OCI-LY1 (cell line): ENCODE measurements around the gene MYO5B.

Source experiments
- H2AFZ ChIP-seq: fragments of 200-600 bp; sonication (generic), shearing (Covaris generic); 2 replicates; pipeline ENCODE4 v1.6.0; 2014; ENCODE audit warnings: antibody characterized with exemption, mild to moderate bottlenecking, low read length
- H3F3A ChIP-seq: fragments of 200-600 bp; sonication (generic), shearing (Covaris generic); 2 replicates; pipeline ENCODE4 v1.6.0; 2014; ENCODE audit warnings: mild to moderate bottlenecking, antibody characterized with exemption, low read length, moderate library complexity; ENCODE audit not compliant: insufficient read depth
- H3K27ac ChIP-seq: fragments of 200-600 bp; sonication (generic); 2 replicates; pipeline ENCODE4 v1.5.1; 2014; ENCODE audit warnings: low read length, mixed run types, mild to moderate bottlenecking, low read depth; ENCODE audit not compliant: poor library complexity, severe bottlenecking
- H3K27me3 ChIP-seq: fragments of 200-600 bp; sonication (generic); 2 replicates; pipeline ENCODE4 v1.6.0; 2014; ENCODE audit warnings: antibody characterized with exemption, mild to moderate bottlenecking, low read length, moderate library complexity; ENCODE audit not compliant: insufficient read depth
- H3K36me3 ChIP-seq: fragments of 200-600 bp; sonication (generic); 2 replicates; pipeline ENCODE4 v1.6.1; 2014; ENCODE audit warnings: mild to moderate bottlenecking, antibody characterized with exemption, low read length, moderate library complexity, mixed read lengths; ENCODE audit not compliant: insufficient read depth
- H3K4me1 ChIP-seq: fragments of 200-600 bp; sonication (generic); 2 replicates; pipeline ENCODE4 v1.5.1; 2014; ENCODE audit warnings: mild to moderate bottlenecking, low read length, moderate library complexity; ENCODE audit not compliant: insufficient read depth, severe bottlenecking
- H3K4me2 ChIP-seq: fragments of 200-600 bp; sonication (generic), shearing (Covaris generic); 2 replicates; pipeline ENCODE4 v1.6.1; 2014; ENCODE audit warnings: low read length
- H3K4me3 ChIP-seq: fragments of 200-600 bp; sonication (generic); 2 replicates; pipeline ENCODE4 v1.5.1; 2014; ENCODE audit warnings: low read length, low read depth, mild to moderate bottlenecking, mixed read lengths; ENCODE audit not compliant: poor library complexity, severe bottlenecking
- H3K79me2 ChIP-seq: fragments of 200-600 bp; shearing (Covaris generic); 2 replicates; pipeline ENCODE4 v1.6.1; 2016; ENCODE audit warnings: mixed run types, low read length, mixed read lengths; ENCODE audit not compliant: insufficient read depth
- H3K9ac ChIP-seq: fragments of 200-600 bp; sonication (generic), shearing (Covaris generic); 2 replicates; pipeline ENCODE4 v1.6.1; 2014; ENCODE audit warnings: mild to moderate bottlenecking, low read length, mixed read lengths
- H3K9me2 ChIP-seq: fragments of 200-600 bp; sonication (generic), shearing (Covaris generic); 2 replicates; pipeline ENCODE4 v1.6.1; 2014; ENCODE audit warnings: low read depth, mild to moderate bottlenecking, low read length, mixed read lengths
- H3K9me3 ChIP-seq: fragments of 200-600 bp; shearing (Covaris generic); 2 replicates; pipeline ENCODE4 v1.6.1; 2014; ENCODE audit warnings: low read length, mixed read lengths
- H4K20me1 ChIP-seq: fragments of 200-600 bp; sonication (generic), shearing (Covaris generic); 2 replicates; pipeline ENCODE4 v1.6.0; 2016; ENCODE audit warnings: mild to moderate bottlenecking, low read length; ENCODE audit not compliant: insufficient read depth
- CTCF ChIP-seq: fragments of 200-600 bp; sonication (generic), shearing (Covaris generic); IDR thresholded peaks from 2 replicates; pipeline ENCODE4 v1.5.1; 2017; ENCODE audit warnings: mild to moderate bottlenecking, antibody characterized with exemption, low read length, moderate library complexity, mixed read lengths
- EZH2 ChIP-seq: fragments of 200-600 bp; sonication (generic), shearing (Covaris generic); IDR thresholded peaks from 2 replicates; pipeline ENCODE4 v1.8.0; 2017; ENCODE audit warnings: borderline replicate concordance, mixed run types, mild to moderate bottlenecking, antibody characterized with exemption, low read length, moderate library complexity, mixed read lengths

The MYO5B gene

GRCh38 chr18:49988101-49988500 is 206.8 kb downstream of the MYO5B start:
- H3K4me1 ChIP-seq: no peaks in the 10 kb centered on the region
- no peaks in the 10 kb centered on the region for H4K20me1 ChIP-seq
- no peak for TF ChIP-seq CTCF
- no peaks in the 10 kb centered on the region for H3K9me3 ChIP-seq
- H3F3A ChIP-seq: no peaks in the 10 kb centered on the region
- no peaks in the 10 kb centered on the region for H3K9me2 ChIP-seq
- H3K4me3 ChIP-seq: no peak overlapping the region
- no peak overlapping the region for H2AFZ ChIP-seq
- H3K27ac ChIP-seq: no peak overlapping the region
- H3K4me2 ChIP-seq: no peak overlapping the region
- H3K9ac ChIP-seq: no peak overlapping the region
- no peaks in the 10 kb centered on the region for H3K79me2 ChIP-seq
- H3K27me3 ChIP-seq: no peaks in the 10 kb centered on the region
- H3K36me3 ChIP-seq: no peaks in the 10 kb centered on the region

- H3K9ac ChIP-seq: no peak overlapping the region
- H3K79me2 ChIP-seq: no peaks in the 10 kb centered on the region
- no peak overlapping the region for H3K4me2 ChIP-seq
- no peaks in the 10 kb centered on the region for H3K4me1 ChIP-seq
- no peaks in the 10 kb centered on the region for H3K9me2 ChIP-seq
- H3F3A ChIP-seq: no peaks in the 10 kb centered on the region
- H2AFZ ChIP-seq: no peak overlapping the region
- H3K4me3 ChIP-seq: no peak overlapping the region
- no peaks in the 10 kb centered on the region for H3K27me3 ChIP-seq
- H4K20me1 ChIP-seq: no peaks in the 10 kb centered on the region
- no peaks in the 10 kb centered on the region for H3K36me3 ChIP-seq
- H3K27ac ChIP-seq: no peak overlapping the region
- H3K9me3 ChIP-seq: no peaks in the 10 kb centered on the region
- TF ChIP-seq CTCF (no peak), EZH2 (no peak)
Observed at GRCh38 chr18:49985236-49985635, 209.7 kb downstream of the MYO5B start.

- no peak overlapping the region for H3K4me3 ChIP-seq
- H4K20me1 ChIP-seq: no peaks in the 10 kb centered on the region
- no peaks in the 10 kb centered on the region for H3K9me3 ChIP-seq
- no peak overlapping the region for H3K9ac ChIP-seq
- no peaks in the 10 kb centered on the region for H3K9me2 ChIP-seq
- no peaks in the 10 kb centered on the region for H3K4me1 ChIP-seq
- no peaks in the 10 kb centered on the region for H3K27me3 ChIP-seq
- H2AFZ ChIP-seq: no peak overlapping the region
- no peaks in the 10 kb centered on the region for H3F3A ChIP-seq
- no peaks in the 10 kb centered on the region for H3K36me3 ChIP-seq
- TF ChIP-seq CTCF (no peak), EZH2 (no peak)
- H3K4me2 ChIP-seq: no peak overlapping the region
- H3K79me2 ChIP-seq: no peaks in the 10 kb centered on the region
- no peak overlapping the region for H3K27ac ChIP-seq
Observed at GRCh38 chr18:49980896-49981295, 214.1 kb downstream of the MYO5B start.
